ENCODE results near the gene TFEB. TPM values are rescaled to one million over a fixed set of nuclear protein-coding genes. Genes with fewer than 3 reads are reported as not detected.
A peak's percentile ranks its signal among the peaks of the same experiment; 100 is the strongest.

TFEB gene
- total and polyA plus RNA-seq, 4 donors: 13.3 to 38.4 (median 27.8) TPM

GRCh38 chr6:41713159-41713649 lies 22.2 kb downstream of the TFEB start:
- peak; percentile 68 for ATAC-seq (ENCODE audit: insufficient read depth, low FRiP score)
- H3K9ac ChIP-seq (ENCODE audit: insufficient read depth in 1 of 2, low read length in 2 of 2): no peak overlapping the region
- no peaks in the 10 kb centered on the region for H3K9me3 ChIP-seq (ENCODE audit: control insufficient read depth in 4 of 4, insufficient read depth in 3 of 4, low read length in 3 of 4)
- H3K27me3 ChIP-seq (ENCODE audit: control insufficient read depth in 3 of 3, insufficient read depth in 3 of 3, low read length in 2 of 3): no peaks in the 10 kb centered on the region
- H3K36me3 ChIP-seq (ENCODE audit: control insufficient read depth in 4 of 4, insufficient read depth in 4 of 4, low read length in 4 of 4): no peaks in the 10 kb centered on the region
- TF ChIP-seq CTCF (IDR thresholded peaks at IDR 0.05; ENCODE audit: control extremely low read depth, extremely low read depth): no peak
- peak overlapping the region; percentile 53 to 73 for H3K27ac ChIP-seq (ENCODE audit: low read depth in 1 of 2, low read length in 1 of 2)
- no peak for DNase-seq
- WGBS, 2 donors: 57 to 62% methylated on average over 9 of the region's 9 CpGs
- no peak overlapping the region for H3K4me3 ChIP-seq
- peaks cover 0 to 30% (median 18%) of the 10 kb centered on the region in 5 donors for H3K4me1 ChIP-seq (ENCODE audit: control insufficient read depth in 5 of 5, insufficient read depth in 5 of 5, low read length in 5 of 5)

GRCh38 chr6:41712651-41713103 lies 22.7 kb downstream of the TFEB start:
- Histone ChIP-seq H3K27ac (ENCODE audit: low read depth in 1 of 2, low read length in 1 of 2) (peak overlapping the region; percentile 53 to 73), H3K4me1 (ENCODE audit: control insufficient read depth in 5 of 5, insufficient read depth in 5 of 5, low read length in 5 of 5) (peaks cover 0 to 30% (median 18%) of the 10 kb centered on the region in 5 donors), H3K36me3 (ENCODE audit: control insufficient read depth in 4 of 4, insufficient read depth in 4 of 4, low read length in 4 of 4) (no peaks in the 10 kb centered on the region), H3K27me3 (ENCODE audit: control insufficient read depth in 3 of 3, insufficient read depth in 3 of 3, low read length in 2 of 3) (no peaks in the 10 kb centered on the region), H3K9me3 (ENCODE audit: control insufficient read depth in 4 of 4, insufficient read depth in 3 of 4, low read length in 3 of 4) (no peaks in the 10 kb centered on the region), H3K9ac (ENCODE audit: insufficient read depth in 1 of 2, low read length in 2 of 2) (no peak overlapping the region), H3K4me3 (no peak overlapping the region)
- TF ChIP-seq CTCF (IDR thresholded peaks at IDR 0.05; ENCODE audit: control extremely low read depth, extremely low read depth): no peak
- ATAC-seq (ENCODE audit: insufficient read depth, low FRiP score) (peak; percentile 71), DNase-seq (peak in 1 of 3 donors; percentile 45)
- WGBS, 2 donors: 49 to 53% methylated on average over 10 of the region's 10 CpGs

GRCh38 chr6:41711323-41712038 lies 23.9 kb downstream of the TFEB start:
- WGBS, 2 donors: 91 to 96% methylated on average over 9 of the region's 9 CpGs
- H3K9ac ChIP-seq (ENCODE audit: insufficient read depth in 1 of 2, low read length in 2 of 2): no peak overlapping the region
- H3K36me3 ChIP-seq (ENCODE audit: control insufficient read depth in 4 of 4, insufficient read depth in 4 of 4, low read length in 4 of 4): no peaks in the 10 kb centered on the region
- H3K27me3 ChIP-seq (ENCODE audit: control insufficient read depth in 3 of 3, insufficient read depth in 3 of 3, low read length in 2 of 3): no peaks in the 10 kb centered on the region
- no peaks in the 10 kb centered on the region for H3K9me3 ChIP-seq (ENCODE audit: control insufficient read depth in 4 of 4, insufficient read depth in 3 of 4, low read length in 3 of 4)
- no peak for TF ChIP-seq CTCF (IDR thresholded peaks at IDR 0.05; ENCODE audit: control extremely low read depth, extremely low read depth)
- ATAC-seq (ENCODE audit: insufficient read depth, low FRiP score) (no peak), DNase-seq (no peak)
- H3K4me3 ChIP-seq: no peak overlapping the region
- peaks cover 0 to 31% (median 12%) of the 10 kb centered on the region in 5 donors for H3K4me1 ChIP-seq (ENCODE audit: control insufficient read depth in 5 of 5, insufficient read depth in 5 of 5, low read length in 5 of 5)
- peak overlapping the region; percentile 53 to 73 for H3K27ac ChIP-seq (ENCODE audit: low read depth in 1 of 2, low read length in 1 of 2)

Data from lung (tissue), 12 donors.